Activated gamma-delta T cell treated with anti-CD3 and anti-CD28 coated beads, Interleukin-2, amount 50 U/mL, for 16 hours (primary cell): ENCODE data around the gene IL23A.

Source experiments
- DNase-seq: peaks from one replicate; pipeline ENCODE4 v3.0.0-alpha.2; 2020; ENCODE audit warnings: low read depth

Gene IL23A

DNA sequence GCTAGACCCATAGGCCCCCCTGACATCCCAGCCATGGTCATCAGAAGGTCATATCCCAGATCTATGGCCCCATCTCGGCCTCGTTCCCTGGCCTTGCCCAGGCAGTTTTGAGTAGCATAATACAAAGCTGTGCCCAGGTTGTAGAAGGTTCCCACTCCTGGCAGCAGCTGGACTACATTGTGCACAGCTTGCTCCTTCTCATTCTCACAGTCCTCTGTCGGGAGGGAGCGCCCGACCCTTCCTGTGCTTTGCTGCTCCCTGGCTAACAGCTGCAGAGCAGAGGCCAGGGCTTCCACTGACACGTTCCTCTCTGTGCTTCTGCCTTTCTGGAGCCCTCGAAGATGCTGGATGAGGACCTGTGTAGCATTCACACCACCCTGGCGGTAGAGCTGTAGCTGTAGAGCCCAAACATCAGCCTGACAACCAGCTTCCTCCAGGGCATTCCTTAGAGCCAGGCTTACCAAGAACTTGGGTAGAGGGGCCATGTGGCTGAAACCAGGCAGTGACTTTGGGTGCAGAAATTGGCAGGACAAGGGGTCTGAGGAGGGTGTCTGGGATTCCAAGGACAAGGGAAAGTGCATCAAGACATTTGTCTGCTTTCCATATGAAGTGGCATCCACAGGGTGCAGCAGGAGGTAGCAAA, 22.9 kb downstream of the IL23A start:
- DNase-seq: no peak

DNA sequence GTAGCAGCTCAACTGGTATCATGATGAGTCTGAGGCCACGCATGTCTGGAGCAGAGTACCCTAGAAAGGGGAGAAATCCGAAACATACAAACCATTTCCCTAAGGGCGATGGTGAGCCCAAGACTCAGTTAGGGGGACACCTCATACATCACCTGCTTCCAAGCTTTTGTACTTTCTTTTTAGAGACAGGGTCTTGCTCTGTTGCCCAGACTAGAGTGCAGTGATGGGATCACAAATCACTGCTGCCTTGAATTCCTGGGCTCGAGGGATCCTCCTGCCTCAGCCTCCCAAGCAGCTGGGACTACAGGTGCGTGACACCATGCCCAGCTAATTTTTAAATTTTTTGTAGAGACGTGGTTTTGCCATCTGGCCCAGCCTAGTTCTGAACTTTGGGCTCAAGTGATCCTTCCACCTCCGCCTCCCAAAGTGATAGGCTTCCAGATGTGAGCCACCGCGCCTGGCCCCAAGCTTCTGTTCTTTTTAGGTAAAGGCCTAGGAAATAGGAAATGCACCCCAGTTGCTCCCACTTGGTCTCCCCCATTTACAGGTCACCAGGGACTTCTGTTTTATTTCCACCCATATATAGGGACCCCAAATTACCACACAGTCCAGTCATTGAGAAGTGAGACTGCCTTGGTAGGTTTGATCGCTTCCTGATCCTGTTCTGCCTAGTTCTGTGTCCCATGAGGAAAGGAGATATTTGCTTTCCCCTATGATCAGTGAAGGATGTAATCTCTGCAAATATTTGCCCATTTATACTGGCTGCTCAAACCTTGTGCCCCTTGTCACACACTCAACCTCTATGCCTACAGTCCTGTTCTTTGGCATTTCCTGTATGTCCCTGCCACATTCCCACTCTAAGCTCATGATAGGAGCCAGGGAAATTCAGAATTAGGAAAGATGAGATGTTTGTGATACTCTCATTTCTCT, 23.7 kb downstream of the IL23A start, which contains the start of gene APOF:
APOF (minus strand) TSS at position 728 of the 930 bp plus-strand sequence; CDS start at position 616, 112 bp downstream.
- DNase-seq: no peak

DNA sequence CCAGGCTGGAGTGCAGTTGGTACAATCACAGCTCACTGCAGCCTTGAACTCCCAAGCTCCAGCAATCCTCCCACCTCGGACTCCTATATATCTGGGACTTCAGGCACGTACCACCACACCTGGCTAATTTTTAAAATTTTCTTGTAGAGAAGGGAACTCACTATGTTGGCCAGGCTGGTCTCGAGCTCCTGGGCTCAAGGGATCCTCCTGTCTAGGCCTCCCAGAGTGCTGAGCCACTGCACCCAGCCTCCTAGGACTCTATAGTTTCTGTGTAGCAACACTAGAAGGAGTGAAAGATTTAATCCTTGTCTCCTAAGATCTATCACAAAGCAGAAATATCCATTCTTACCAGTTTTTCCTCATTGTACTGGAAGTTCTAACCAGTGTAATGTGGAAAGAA, 28.3 kb downstream of the IL23A start:
- DNase-seq: no peak

DNA sequence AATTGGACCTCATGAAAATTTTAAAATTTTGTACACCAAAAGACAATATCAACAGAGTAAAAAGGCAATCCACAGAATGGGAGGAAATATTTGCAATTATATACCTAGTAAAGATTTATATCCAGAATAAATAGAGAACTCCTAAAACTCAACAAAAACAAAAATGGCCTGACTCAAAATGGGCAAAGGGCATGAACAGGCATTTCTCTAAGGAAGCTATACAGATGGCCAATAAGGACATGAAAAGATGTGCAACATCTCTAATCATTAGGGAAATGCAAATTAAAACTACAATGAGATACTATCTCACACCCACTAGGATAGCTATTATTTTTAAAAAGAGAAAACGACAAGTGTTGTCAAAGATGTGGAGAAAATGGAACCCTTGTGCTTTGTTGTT, 34.8 kb downstream of the IL23A start:
- DNase-seq: no peak

DNA sequence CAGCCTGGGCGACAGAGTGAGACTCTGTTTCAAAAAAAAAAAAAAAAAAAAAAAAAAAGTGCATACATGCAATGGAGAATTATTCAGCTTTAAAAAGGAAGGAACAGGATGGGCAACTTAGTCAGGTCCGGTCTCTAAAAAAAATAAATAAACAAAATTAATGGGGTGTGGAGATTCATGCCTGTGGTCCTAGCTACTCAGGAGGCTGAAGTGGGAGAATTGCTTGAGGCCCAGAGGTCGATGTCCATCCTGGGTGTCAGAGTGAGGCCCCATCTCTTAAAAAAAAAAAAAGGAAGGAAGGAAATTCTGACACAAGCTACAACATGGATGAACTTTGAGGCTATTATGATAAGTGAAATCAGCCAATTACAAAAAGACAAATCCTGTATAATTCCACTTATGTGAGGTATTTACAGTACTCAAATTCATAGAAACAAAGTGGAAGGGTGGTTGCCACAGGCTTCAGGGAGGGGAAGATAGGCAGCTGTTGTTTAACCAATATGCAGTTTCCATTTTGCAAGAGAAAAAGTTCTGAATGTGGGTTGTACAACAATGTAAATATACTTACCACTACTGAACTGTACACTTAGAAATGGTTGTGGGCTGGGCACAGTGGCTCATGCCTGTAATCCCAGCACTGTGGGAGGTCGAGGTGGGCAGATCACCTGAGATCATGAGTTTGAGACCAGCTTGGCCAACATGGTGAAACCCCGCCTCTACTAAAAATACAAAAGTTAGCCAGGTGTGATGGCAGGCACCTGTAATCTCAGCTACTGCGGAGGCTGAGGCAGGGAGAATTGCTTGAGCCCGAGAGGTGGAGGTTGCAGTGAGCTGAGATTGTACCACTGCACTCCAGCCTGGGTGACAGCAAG, 36.3 kb downstream of the IL23A start:
- no peak for DNase-seq

DNA sequence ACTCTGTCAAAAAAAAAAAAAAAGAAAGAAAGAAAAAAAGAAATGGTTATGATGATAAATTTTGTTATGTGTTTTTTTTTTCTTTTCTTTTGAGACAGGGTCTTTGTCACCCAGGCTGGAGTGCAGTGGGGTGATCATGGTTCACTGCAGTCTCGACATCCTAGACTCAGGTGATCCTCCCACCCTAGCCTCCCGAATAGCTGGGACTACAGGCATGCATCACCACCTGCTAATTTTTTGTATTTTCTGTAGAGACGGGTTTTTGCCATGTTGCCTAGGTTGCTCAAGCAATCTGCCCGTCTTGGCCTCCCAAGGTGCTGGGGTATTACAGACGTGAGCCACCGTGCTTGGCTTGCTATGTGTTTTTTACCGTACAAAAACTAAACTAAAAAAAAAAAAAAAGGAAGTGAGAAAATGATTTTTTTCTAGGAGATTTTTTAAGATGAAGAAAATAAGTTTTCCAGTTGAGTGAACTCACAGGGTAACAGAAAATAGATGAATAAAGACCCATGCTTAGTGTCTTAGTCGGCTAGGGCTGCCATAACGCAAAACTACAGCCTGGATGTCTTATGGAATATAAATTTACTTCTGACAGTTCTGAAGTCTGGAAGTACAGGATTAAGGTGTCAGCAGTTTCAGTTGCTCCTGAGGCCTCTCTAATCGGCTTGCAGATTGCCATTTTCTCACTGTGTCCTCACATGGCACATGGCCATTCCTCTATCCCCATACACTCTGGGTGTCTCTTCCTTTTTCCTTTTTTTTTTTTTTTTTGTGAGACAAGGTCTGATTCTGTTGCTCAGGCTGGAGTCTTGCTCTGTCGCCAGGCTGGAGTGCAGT, 37.1 kb downstream of the IL23A start:
- DNase-seq: no peak

DNA sequence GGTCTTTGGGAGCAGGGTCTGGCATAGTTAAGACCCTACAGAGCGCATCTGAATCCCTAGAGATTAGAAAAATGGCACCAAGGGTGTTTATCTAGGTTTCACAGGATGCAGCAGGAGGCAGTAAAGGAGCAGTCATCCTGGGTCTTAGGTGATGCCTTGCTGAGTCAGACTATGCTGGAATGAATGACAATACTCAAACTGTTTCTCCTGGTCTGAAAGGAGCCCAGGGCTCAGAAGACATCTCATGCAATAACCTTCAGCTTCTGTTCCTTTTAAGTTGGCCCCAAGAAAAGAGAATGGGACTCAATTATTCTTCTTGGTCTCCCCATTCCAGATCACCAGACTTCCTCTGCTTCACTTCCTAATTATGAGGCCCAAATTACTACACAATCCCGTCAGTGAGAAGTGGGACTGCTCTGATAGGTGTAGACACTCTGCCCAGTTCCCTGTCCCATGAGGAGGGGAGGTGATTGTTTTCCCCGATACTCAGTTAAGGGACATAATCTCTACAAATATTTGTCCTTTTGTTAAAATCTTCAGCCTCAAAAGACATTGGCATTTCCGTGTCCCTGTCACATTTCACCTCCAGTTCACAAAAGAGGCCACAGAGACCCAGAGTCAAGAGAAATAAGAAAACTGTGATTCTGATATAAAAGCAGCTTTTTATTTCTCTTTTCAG, 38.8 kb downstream of the IL23A start:
- no peak for DNase-seq

DNA sequence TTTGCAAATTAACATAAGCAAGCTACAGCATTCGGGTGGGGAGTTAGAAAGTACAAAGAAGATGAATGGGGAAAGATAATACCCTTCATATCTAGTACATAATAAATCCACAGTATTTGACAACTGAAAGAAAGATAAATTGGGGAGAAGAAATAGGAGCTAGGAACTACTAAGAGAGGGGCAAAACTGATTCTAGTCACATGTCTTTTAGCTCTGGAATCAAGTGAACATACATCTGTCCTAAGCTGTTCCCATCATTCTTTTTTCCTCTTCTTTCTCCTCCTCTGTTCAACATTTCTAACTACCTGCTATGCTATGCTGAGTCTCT, 39.3 kb downstream of the IL23A start:
- no peak for DNase-seq

DNA sequence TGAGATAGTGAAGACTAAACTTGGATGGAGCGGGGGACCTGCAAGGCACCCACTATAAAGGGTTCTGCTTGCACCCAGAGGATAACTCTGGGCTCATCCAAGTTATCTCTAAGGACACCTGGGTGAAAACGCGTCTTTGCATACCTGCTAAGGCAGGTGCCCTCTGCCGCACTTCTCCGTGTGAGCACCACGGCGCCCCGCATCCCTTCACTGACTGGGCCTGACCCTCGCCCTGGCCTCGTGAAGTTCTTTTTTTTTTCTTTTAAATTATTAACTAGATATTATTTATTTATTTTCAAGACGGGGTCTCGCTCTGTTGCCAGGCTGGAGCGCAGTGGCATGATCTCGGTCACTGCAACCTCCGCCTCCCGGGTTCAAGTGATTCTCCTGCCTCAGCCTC, 43.9 kb downstream of the IL23A start:
- DNase-seq: no peak

DNA sequence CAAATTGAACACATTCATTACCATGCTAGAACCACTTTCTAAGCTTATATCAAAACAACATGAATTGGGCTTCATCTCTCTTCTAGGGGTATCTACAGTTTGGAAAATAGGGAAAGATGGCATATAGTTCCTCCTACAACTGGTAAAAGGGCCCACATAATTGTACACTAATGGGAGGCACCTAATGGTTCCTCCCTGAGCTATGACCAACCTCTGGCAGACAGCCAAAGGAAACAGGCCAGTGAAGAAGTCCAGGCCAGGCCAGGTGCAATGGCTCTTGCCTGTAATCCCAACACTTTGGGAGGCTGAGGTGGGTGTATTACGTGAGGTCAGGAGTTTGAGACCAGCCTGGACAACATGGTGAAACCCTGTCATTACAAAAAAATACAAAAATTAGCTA, 47.2 kb downstream of the IL23A start:
- no peak for DNase-seq

DNA sequence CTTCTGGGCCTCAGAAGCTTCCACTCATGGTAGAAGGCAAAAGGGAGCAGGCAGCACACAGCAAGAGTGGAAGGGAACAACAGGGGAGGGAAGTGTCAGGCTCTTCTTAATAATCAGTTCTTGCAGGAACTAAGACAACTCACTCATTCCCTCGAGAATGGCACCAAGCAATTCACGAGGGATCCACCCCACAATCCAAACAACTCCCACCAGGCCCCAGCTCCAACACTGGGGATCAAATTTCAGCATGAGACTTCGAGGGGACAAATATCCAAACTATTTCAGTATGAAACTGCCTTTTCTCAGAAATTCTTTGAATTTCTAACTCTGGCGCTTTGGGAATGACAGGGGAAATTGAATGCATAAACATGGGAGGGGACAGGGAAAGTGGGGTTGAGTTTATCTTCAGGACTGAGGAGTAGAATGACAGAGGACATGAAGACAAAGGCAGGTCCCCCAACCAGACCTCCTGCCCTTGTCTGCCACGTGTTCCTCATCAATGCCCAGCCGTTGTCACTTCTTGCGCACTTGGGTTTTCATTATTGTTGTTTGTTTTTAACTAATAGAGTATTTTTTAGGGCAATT, 48.6 kb downstream of the IL23A start:
- DNase-seq: no peak

DNA sequence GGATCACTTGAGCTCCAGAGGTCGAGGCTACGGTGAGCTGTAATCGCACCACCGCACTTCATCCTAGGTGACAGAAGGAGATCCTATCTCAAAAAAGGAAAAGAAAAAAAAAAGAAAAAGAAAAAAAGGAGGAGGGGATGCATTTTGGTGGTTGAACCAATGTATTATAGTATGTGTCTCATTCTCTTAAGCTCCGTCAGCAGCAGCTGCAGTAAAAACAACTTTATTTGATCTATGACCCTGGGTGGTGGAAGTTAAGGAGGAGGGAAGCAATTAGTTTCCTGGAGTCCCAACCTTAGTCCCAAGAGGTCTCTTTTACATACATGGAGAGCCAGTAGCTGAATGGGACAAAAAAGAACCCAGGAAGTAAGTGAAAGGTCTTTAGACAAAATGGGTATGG, 50.7 kb downstream of the IL23A start:
- no peak for DNase-seq
